ENCODE measurements around the gene PIH1D1.

PIH1D1 gene

GRCh38 chr19:49451430-49452181 lies at the start of gene PIH1D1:
Gene PIH1D1, minus strand, starts transcription at chr19:49451814. Its CDS starts 240 bp downstream, at chr19:49451574.
- peak; percentile 97 for DNase-seq

- no peak for DNase-seq
Observed at GRCh38 chr19:49499030-49499670, 47.5 kb upstream of the PIH1D1 start.

GRCh38 chr19:49498475-49498874 lies 46.9 kb upstream of the PIH1D1 start:
- no peak for DNase-seq

GRCh38 chr19:49497789-49498103 lies 46.1 kb upstream of the PIH1D1 start:
- no peak for DNase-seq

GRCh38 chr19:49497047-49497788 lies 45.6 kb upstream of the PIH1D1 start:
- DNase-seq: peak; percentile 37

GRCh38 chr19:49496574-49497008 lies 45.0 kb upstream of the PIH1D1 start:
- no peak for DNase-seq

GRCh38 chr19:49492573-49493405 lies 41.2 kb upstream of the PIH1D1 start:
- DNase-seq: peak; percentile 78

- DNase-seq: no peak
Observed at GRCh38 chr19:49491804-49492572, 40.4 kb upstream of the PIH1D1 start.

GRCh38 chr19:49491030-49491803 lies 39.6 kb upstream of the PIH1D1 start:
- DNase-seq: no peak

- DNase-seq: no peak
Observed at GRCh38 chr19:49490287-49491029, 38.8 kb upstream of the PIH1D1 start.

- no peak for DNase-seq
Observed at GRCh38 chr19:49489601-49490167, 38.1 kb upstream of the PIH1D1 start.

- DNase-seq: no peak
Observed at GRCh38 chr19:49488863-49489537, 37.4 kb upstream of the PIH1D1 start.

GRCh38 chr19:49488046-49488862 lies 36.6 kb upstream of the PIH1D1 start:
- no peak for DNase-seq

- peak; percentile 98 for DNase-seq
Observed at GRCh38 chr19:49487277-49488045, 35.8 kb upstream of the PIH1D1 start, which contains the start of gene RPL13A. Gene RPL13A, plus strand, starts transcription at chr19:49487608. Its CDS starts 22 bp downstream, at chr19:49487630.

GRCh38 chr19:49486710-49487276 lies 35.2 kb upstream of the PIH1D1 start:
- DNase-seq: no peak

GRCh38 chr19:49486232-49486631 lies 34.6 kb upstream of the PIH1D1 start:
- no peak for DNase-seq

- no peak for DNase-seq
Observed at GRCh38 chr19:49481020-49481683, 29.5 kb upstream of the PIH1D1 start.
